Measurements from ENCODE around the gene CIITA.
"Not testable (repeated sequence)": the region's sequence is repeated elsewhere in the genome, so short reads cannot be mapped to it uniquely, and the experiment has no call there.

DNA sequence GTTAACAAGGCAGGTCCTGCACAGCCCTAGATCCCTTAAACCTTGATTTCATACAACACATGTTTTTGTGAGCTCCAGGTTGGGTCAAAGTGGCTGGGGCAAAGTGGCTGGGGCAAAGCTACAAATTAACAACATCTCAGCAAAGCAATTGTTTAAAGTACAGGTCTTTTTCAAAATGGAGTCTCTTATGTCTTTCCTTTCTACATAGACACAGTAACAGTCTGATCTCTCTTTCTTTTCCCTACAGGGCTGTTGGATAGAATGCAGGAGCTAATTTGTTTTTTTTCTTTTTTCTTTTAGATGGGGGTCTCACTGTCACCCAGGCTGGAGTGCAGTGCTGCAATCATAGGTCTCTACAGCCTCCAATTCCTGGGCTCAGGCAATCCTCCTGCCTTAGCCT lies 46.8 kb upstream of the CIITA start:
- TF ChIP-seq, protein P1, sequence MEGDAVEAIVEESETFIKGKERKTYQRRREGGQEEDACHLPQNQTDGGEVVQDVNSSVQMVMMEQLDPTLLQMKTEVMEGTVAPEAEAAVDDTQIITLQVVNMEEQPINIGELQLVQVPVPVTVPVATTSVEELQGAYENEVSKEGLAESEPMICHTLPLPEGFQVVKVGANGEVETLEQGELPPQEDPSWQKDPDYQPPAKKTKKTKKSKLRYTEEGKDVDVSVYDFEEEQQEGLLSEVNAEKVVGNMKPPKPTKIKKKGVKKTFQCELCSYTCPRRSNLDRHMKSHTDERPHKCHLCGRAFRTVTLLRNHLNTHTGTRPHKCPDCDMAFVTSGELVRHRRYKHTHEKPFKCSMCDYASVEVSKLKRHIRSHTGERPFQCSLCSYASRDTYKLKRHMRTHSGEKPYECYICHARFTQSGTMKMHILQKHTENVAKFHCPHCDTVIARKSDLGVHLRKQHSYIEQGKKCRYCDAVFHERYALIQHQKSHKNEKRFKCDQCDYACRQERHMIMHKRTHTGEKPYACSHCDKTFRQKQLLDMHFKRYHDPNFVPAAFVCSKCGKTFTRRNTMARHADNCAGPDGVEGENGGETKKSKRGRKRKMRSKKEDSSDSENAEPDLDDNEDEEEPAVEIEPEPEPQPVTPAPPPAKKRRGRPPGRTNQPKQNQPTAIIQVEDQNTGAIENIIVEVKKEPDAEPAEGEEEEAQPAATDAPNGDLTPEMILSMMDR (IDR thresholded peaks at IDR 0.05 in 2 of 3, conservative IDR thresholded peaks at IDR 0.05 in 1 of 3; ENCODE audit: insufficient read depth in 2 of 3, low read depth in 1 of 3, low read length in 3 of 3) = not testable (repeated sequence)
- not testable (repeated sequence) for TF ChIP-seq NR2F6, ZNF140 (CRISPR knock-in tag; IDR thresholded peaks at IDR 0.05)
